BE2C (cell line): ENCODE results near the gene RXRA.

Experiments
- DNase-seq: peaks from one replicate; pipeline ENCODE4 v3.0.0-alpha.2; 2020
- H3K27me3 ChIP-seq: fragments of 250-450 bp; sonication (Bioruptor Pico); 2 replicates; pipeline ENCODE4 v1.5.1; 2020; ENCODE audit warnings: mild to moderate bottlenecking
- H3K36me3 ChIP-seq: fragments of 250-450 bp; sonication (Bioruptor Pico); 2 replicates; pipeline ENCODE4 v1.5.1; 2020; ENCODE audit warnings: mild to moderate bottlenecking
- H3K4me1 ChIP-seq: fragments of 250-450 bp; sonication (Bioruptor Pico); 2 replicates; pipeline ENCODE4 v1.5.1; 2020
- H3K4me3 ChIP-seq: 2 replicates; pipeline ENCODE4 v1.5.1; 2011; ENCODE audit warnings: low read depth, low read length
- H3K9me3 ChIP-seq: fragments of 250-450 bp; sonication (Bioruptor Pico); 2 replicates; pipeline ENCODE4 v1.5.1; 2020
- TF ChIP-seq, protein P1 (sequence below): IDR thresholded peaks from 2 replicates; pipeline ENCODE4 v1.5.1; 2012; ENCODE audit warnings: mild to moderate bottlenecking, low read depth, low read length

The RXRA gene

DNA sequence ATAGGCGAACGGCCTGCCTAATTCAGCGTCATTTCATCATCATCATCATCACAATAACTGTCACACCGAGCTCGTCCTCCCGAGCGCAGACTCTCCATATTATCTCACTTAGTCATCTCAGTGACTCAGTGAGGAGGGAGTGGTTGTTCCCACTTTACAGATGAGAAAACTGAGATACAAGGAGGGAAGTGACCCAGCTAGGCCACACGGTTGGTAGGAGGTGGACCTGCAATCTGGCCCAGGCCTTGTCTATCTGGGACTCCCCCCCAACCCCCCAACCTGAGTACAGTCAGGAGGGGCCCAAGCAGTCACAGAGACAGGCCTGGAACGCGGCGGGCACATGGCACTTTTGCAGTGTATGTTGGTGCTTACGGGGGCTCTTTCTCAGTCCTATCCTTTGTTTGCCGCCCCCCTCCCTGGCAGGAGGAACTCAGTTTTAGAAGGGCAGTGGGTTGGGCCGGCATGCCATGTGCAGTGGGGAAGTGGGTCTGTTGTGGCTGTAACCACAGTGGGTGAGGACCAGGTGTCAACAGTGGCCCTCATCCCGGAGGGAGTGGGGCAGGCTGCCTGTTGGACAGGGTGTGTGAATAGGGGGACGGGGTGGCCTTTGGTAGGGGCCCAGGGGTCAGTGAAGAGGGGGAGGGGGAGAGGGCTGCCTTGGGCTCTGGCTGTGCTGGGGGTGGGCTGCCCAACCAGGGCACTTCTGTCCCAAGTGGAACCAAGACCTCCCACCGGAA, 1.7 kb upstream of the RXRA start:
- DNase-seq: no peak
- TF ChIP-seq, protein P1, sequence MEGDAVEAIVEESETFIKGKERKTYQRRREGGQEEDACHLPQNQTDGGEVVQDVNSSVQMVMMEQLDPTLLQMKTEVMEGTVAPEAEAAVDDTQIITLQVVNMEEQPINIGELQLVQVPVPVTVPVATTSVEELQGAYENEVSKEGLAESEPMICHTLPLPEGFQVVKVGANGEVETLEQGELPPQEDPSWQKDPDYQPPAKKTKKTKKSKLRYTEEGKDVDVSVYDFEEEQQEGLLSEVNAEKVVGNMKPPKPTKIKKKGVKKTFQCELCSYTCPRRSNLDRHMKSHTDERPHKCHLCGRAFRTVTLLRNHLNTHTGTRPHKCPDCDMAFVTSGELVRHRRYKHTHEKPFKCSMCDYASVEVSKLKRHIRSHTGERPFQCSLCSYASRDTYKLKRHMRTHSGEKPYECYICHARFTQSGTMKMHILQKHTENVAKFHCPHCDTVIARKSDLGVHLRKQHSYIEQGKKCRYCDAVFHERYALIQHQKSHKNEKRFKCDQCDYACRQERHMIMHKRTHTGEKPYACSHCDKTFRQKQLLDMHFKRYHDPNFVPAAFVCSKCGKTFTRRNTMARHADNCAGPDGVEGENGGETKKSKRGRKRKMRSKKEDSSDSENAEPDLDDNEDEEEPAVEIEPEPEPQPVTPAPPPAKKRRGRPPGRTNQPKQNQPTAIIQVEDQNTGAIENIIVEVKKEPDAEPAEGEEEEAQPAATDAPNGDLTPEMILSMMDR: no peak
- no peaks in the 10 kb centered on the region for H3K36me3 ChIP-seq
- H3K9me3 ChIP-seq: no peaks in the 10 kb centered on the region
- no peaks in the 10 kb centered on the region for H3K27me3 ChIP-seq
- peaks cover 16% of the 10 kb centered on the region for H3K4me1 ChIP-seq
- no peak overlapping the region for H3K4me3 ChIP-seq

DNA sequence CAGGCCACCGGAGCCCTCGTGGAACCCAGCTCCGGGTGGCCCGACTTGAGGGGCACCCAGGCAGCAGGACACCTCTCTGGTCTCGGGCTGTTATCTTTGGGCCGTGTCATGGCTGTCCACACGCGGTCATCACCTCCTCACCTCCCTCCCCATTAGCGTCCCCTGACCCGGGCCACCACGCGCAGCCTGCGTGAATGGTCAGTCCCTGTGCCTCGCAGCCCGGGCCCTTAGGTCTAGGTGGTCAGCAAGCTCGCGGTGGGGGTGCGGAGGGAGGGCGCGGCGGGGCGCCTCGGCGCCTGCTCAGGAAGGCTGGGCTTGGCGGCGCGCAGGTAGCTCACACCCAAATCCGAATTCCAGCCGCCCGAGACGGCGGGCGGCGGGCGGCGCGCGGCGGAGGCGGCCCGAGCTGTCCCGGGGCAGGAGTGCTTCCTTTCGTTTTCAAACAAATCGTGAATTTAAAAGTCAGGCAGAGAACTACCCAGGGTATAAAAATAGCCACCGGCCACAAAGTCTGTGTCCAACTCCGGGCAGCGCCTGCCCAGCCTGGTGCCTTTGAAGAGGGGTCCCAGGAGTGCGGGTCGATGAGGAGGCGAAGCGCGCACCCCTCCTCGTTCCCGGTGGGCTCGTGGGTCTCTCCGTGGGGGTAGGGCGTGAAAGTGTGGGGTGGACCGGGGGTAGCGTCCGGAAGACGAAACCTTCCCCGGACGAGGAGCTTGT, 1.0 kb upstream of the RXRA start:
- peak overlapping the region; percentile 31 for H3K4me3 ChIP-seq
- H3K4me1 ChIP-seq: peaks cover 23% of the 10 kb centered on the region
- H3K27me3 ChIP-seq: no peaks in the 10 kb centered on the region
- H3K36me3 ChIP-seq: no peaks in the 10 kb centered on the region
- no peaks in the 10 kb centered on the region for H3K9me3 ChIP-seq
- DNase-seq: no peak
- TF ChIP-seq, protein P1: no peak

DNA sequence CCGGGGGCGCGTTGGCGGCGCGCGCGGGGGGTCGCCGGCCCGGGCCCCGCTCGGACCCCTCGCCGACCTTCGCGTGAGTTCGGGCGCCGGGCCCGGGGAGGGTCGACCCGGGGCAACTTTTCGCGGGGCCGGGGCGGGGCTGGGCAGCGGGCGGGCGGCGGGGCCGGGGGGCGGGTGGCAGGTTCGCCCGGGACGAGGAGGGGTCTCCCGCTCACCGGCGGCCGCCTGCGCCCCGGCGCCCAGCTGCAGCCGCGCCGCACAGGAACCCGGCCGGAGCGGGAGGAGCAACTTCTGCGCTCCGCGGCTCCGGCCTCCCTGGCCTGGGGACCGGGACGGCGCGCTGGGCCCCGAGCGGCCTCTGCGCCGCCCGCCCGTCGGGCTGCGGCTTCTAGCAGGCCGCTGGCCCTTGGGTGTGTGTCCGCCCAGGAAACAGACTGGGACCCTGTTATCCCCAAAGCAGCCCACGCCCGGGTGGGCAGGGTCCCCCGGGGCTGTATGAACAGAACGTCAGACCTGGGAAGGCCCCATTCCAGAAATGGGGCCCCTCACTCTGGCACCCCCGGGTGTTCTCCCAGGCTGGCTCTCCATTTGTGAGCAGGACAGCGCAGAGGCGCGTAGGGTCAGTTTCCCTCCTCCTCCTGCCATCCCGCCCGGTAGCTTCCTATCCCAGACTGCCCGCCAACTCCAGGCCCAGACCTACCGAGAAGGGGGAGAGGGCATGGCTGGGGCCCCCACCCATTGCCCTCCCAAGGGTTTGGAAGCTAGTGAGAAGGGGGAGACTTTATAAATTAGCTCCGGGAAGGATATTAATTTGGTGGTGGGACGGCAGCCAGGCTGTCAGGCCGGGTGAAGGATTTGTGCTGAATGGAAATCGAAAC, 708 bp downstream of the RXRA start:
- Histone ChIP-seq H3K27me3 (no peaks in the 10 kb centered on the region), H3K4me1 (peaks cover 9% of the 10 kb centered on the region), H3K36me3 (no peaks in the 10 kb centered on the region), H3K9me3 (no peaks in the 10 kb centered on the region), H3K4me3 (peak overlapping the region; percentile 80)
- DNase-seq: peak; percentile 49
- TF ChIP-seq, protein P1: no peak

DNA sequence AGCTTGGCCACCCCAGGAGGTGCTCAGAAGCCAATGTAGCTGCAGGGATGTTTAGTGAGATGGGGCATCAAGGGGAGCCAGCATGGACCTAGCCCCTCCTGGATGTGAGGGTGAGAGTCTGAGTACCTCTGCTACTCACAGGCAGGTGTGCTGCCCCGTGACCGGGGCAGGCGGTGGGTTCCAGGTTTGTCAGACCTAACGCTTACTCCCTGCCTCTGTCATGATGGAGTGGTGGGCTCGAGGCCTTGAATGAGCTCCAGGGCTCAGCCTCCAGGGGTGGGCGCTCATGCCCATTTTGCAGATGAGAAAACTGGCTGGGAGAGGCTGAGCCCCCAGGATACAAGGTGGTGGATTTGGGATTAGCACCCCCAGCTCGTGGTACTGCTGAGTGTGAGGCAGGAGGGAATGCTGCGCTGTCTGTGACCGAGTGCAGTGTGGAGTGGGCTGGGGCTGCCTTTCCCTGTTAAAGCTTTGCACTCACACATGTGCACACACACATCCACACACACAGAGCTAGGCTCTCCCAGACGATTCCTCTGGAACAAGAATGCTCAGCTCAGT, 1.5 kb downstream of the RXRA start:
- H3K9me3 ChIP-seq: no peaks in the 10 kb centered on the region
- H3K4me1 ChIP-seq: peaks cover 17% of the 10 kb centered on the region
- peak overlapping the region; percentile 80 for H3K4me3 ChIP-seq
- H3K27me3 ChIP-seq: no peaks in the 10 kb centered on the region
- no peak for DNase-seq
- no peaks in the 10 kb centered on the region for H3K36me3 ChIP-seq
- TF ChIP-seq, protein P1: no peak

DNA sequence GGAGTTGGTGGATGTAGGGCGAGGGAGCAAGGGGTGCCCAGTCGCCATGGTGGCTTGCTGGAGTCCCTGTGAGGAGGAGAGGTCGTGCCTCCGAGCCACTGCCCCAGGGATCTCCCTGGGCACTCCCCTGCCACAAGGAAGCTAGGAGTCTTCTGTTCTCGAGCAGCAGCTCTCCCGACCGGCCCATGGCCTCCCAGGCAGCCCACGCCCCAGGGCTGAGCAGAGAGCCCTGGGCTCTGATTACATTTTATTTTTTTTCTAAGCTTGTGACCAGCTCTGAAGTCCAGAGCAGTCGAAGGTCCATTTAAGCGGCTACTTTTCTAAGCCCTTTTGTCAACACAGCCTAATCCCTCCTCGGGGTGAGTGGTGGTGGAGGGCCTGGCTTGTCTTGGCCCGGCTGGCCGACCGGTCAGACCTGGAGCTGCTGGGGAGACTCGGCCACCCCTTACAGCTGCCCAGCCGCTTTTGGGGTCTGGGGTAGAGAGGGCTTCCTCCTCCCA, 2.1 kb downstream of the RXRA start:
- TF ChIP-seq, protein P1: no peak
- Histone ChIP-seq H3K4me1 (peaks cover 22% of the 10 kb centered on the region), H3K27me3 (no peaks in the 10 kb centered on the region), H3K36me3 (no peaks in the 10 kb centered on the region), H3K4me3 (no peak overlapping the region), H3K9me3 (no peaks in the 10 kb centered on the region)
- DNase-seq: no peak
